SK-N-SH (cell line): ENCODE measurements around the gene C2orf69. TPM values are rescaled to one million over a fixed set of nuclear protein-coding genes. Genes with fewer than 3 reads are reported as not detected.

Experiments
- CTCF ChIA-PET: fragments of 300-600, 350-600 bp; formaldehyde crosslinking; extraction: SDS; loops from one replicate; lab custom pipeline; 2021; lab: Yijun Ruan, JAX
- POLR2A ChIA-PET: fragments of 350-600 bp; sonication (Branson Sonifier 250); formaldehyde crosslinking; extraction: SDS; loops from one replicate; lab custom pipeline; 2020; ENCODE audit warnings: antibody characterized with exemption, inconsistent platforms; lab: Yijun Ruan, JAX
- DNase-seq: peaks from one replicate; pipeline ENCODE4 v3.0.0; 2012
- H2AFZ ChIP-seq: fragments of 200-600 bp; sonication (generic); 2 replicates; pipeline ENCODE4 v1.8.1; 2016; ENCODE audit warnings: antibody characterized with exemption, mild to moderate bottlenecking, low read depth
- H3F3A ChIP-seq: fragments of 200-600 bp; sonication (generic); replicated peaks from 2 replicates; pipeline ENCODE3; 2016; ENCODE audit warnings: antibody characterized with exemption, mild to moderate bottlenecking; ENCODE audit not compliant: insufficient read depth
- H3K27ac ChIP-seq, 2 experiments: fragments of 200-500 bp in 1 of 2; fragments of 200-600 bp in 1 of 2; sonication (Bioruptor generic) in 1 of 2; sonication (generic), shearing (Covaris generic) in 1 of 2; 2 replicates each; pipeline versions ENCODE4 v1.5.1 to v1.6.1; 2014 to 2016; ENCODE audit warnings: low read depth in 2 of 2, inconsistent platforms in 1 of 2, low read length in 1 of 2, mild to moderate bottlenecking in 1 of 2, mixed read lengths in 1 of 2
- H3K27me3 ChIP-seq: fragments of 200-600 bp; sonication (generic), shearing (Covaris generic); 2 replicates; pipeline ENCODE4 v1.6.1; 2016; ENCODE audit warnings: mixed run types; ENCODE audit not compliant: insufficient read depth
- H3K36me3 ChIP-seq, 2 experiments: fragments of 200-500 bp in 1 of 2; fragments of 200-600 bp in 1 of 2; sonication (Bioruptor generic) in 1 of 2; sonication (generic) in 1 of 2; replicated peaks in 1 of 2; 2 replicates each; pipeline versions ENCODE3 to v1.5.1; 2014 to 2016; ENCODE audit warnings: low read length in 1 of 2, mild to moderate bottlenecking in 1 of 2; ENCODE audit not compliant: insufficient read depth in 2 of 2, control insufficient read depth in 1 of 2
- H3K4me1 ChIP-seq, 2 experiments: fragments of 200-500 bp in 1 of 2; fragments of 200-600 bp in 1 of 2; sonication (Bioruptor generic) in 1 of 2; sonication (generic), shearing (Covaris generic) in 1 of 2; 2 replicates each; pipeline versions ENCODE4 v1.5.1 to v1.6.1; 2014 to 2016; ENCODE audit warnings: low read depth in 1 of 2, low read length in 1 of 2, mixed run types in 1 of 2; ENCODE audit not compliant: insufficient read depth in 2 of 2, control insufficient read depth in 1 of 2
- H3K4me2 ChIP-seq: fragments of 200-600 bp; sonication (generic), shearing (Covaris generic); 2 replicates; pipeline ENCODE4 v1.6.1; 2017; ENCODE audit warnings: mixed run types
- H3K4me3 ChIP-seq, 2 experiments: fragments of 200-500 bp in 1 of 2; fragments of 200-600 bp in 1 of 2; sonication (Bioruptor generic) in 1 of 2; sonication (generic), shearing (Covaris generic) in 1 of 2; 2 replicates each; pipeline versions ENCODE4 v1.5.1 to v1.8.1; 2014 to 2016; ENCODE audit warnings: low read depth in 2 of 2, inconsistent platforms in 1 of 2, low read length in 1 of 2, mild to moderate bottlenecking in 1 of 2, mixed read lengths in 1 of 2, moderate library complexity in 1 of 2
- H3K79me2 ChIP-seq: fragments of 200-600 bp; sonication (generic); 2 replicates; pipeline ENCODE4 v1.8.1; 2017; ENCODE audit warnings: mild to moderate bottlenecking; ENCODE audit not compliant: insufficient read depth
- H3K9ac ChIP-seq: fragments of 200-600 bp; sonication (generic); 2 replicates; pipeline ENCODE4 v1.6.1; 2017; ENCODE audit warnings: mixed run types
- H3K9me2 ChIP-seq: fragments of 200-600 bp; sonication (generic); 2 replicates; pipeline ENCODE4 v1.6.1; 2017; ENCODE audit warnings: mixed run types
- H3K9me3 ChIP-seq: fragments of 200-600 bp; sonication (generic); 2 replicates; pipeline ENCODE4 v1.6.1; 2017; ENCODE audit warnings: mixed run types, mild to moderate bottlenecking, moderate library complexity
- H4K20me1 ChIP-seq: fragments of 200-600 bp; sonication (generic); 2 replicates; pipeline ENCODE4 v1.6.1; 2017; ENCODE audit warnings: mild to moderate bottlenecking, mixed run types; ENCODE audit not compliant: insufficient read depth
- EP300 ChIP-seq, 2 experiments: IDR thresholded peaks; 2 replicates each; pipeline versions ENCODE4 v1.4.0 to v1.6.1; 2012; ENCODE audit warnings: borderline replicate concordance in 1 of 2, low read depth in 1 of 2, low read length in 1 of 2
- FOSL2 ChIP-seq: IDR thresholded peaks from 2 replicates; pipeline ENCODE4 v1.4.0; 2012; ENCODE audit warnings: low read depth, mild to moderate bottlenecking, moderate library complexity, borderline replicate concordance
- FOXM1 ChIP-seq: IDR thresholded peaks from 2 replicates; pipeline ENCODE4 v1.4.0; 2012; ENCODE audit warnings: low read depth, mild to moderate bottlenecking
- GABPA ChIP-seq: IDR thresholded peaks from 2 replicates; pipeline ENCODE4 v1.4.0; 2012; ENCODE audit warnings: low read depth, mild to moderate bottlenecking
- GATA2 ChIP-seq: sonication (generic); formaldehyde crosslinking; IDR thresholded peaks from 2 replicates; pipeline ENCODE4 v1.5.0; 2020; ENCODE audit warnings: mild to moderate bottlenecking, missing genetic modification reagents
- MEF2A ChIP-seq: IDR thresholded peaks from 2 replicates; pipeline ENCODE4 v1.4.0; 2012; ENCODE audit warnings: low read depth, borderline replicate concordance
- MXI1 ChIP-seq: IDR thresholded peaks from 2 replicates; pipeline ENCODE4 v1.6.1; 2012; ENCODE audit warnings: mild to moderate bottlenecking, low read depth, low read length, improper control_type of control experiment
- RAD21 ChIP-seq: IDR thresholded peaks from 2 replicates; pipeline ENCODE4 v1.6.1; 2012; ENCODE audit warnings: mild to moderate bottlenecking, low read length
- RCOR1 ChIP-seq: fragments of 150-350 bp; IDR thresholded peaks from 2 replicates; pipeline ENCODE4 v1.6.1; 2017; ENCODE audit warnings: antibody characterized with exemption, low read length
- RFX5 ChIP-seq: IDR thresholded peaks from 2 replicates; pipeline ENCODE4 v1.6.1; 2012; ENCODE audit warnings: mild to moderate bottlenecking, improper control_type of control experiment, low read length
- SMC3 ChIP-seq: IDR thresholded peaks from 2 replicates; pipeline ENCODE4 v1.6.1; 2012; ENCODE audit warnings: low read depth, low read length, improper control_type of control experiment
- TAF1 ChIP-seq: IDR thresholded peaks from 2 replicates; pipeline ENCODE4 v1.6.1; 2012; ENCODE audit warnings: low read depth, mild to moderate bottlenecking, low read length, moderate library complexity, borderline replicate concordance
- TCF12 ChIP-seq: IDR thresholded peaks from 2 replicates; pipeline ENCODE4 v1.4.0; 2012
- WGBS: methylation state at CpG from one replicate; pipeline ENCODE4 v1.1.6; 2017; ENCODE audit warnings: low lambda C conversion rate; 5-methylcytosine and 5-hydroxymethylcytosine counted together
- polyA plus RNA-seq, 3 experiments: library from polyadenylated mRNA; depleted of rRNA; stranded (reverse); fragments of >200 nt; gene quantifications; 2 replicates each; pipeline ENCODE4 v1.2.3, GENCODE V29; 2012
- TF ChIP-seq, protein P1 (sequence below): fragments of 200-600 bp; sonication (generic); IDR thresholded peaks from 2 replicates; pipeline ENCODE4 v1.6.1; 2017; ENCODE audit warnings: antibody characterized with exemption, mild to moderate bottlenecking, moderate library complexity
- TF ChIP-seq, protein P2 (sequence below): IDR thresholded peaks from 2 replicates; pipeline ENCODE4 v1.4.0; 2012; ENCODE audit warnings: low read depth
- TF ChIP-seq, protein P3 (sequence below): IDR thresholded peaks from 2 replicates; pipeline ENCODE4; 2012
- TF ChIP-seq, protein P4 (sequence below): IDR thresholded peaks from 2 replicates; pipeline ENCODE4 v1.4.0; 2012; ENCODE audit warnings: low read depth, borderline replicate concordance
- TF ChIP-seq, protein P5 (sequence below): fragments of 150-350 bp; IDR thresholded peaks from 2 replicates; pipeline ENCODE4 v1.6.1; 2016; ENCODE audit warnings: mild to moderate bottlenecking, low read depth, low read length

The C2orf69 gene
- polyA plus RNA-seq, 1 of the 3 experiments (the other 2 are of a cell fraction): 1.8 TPM

DNA sequence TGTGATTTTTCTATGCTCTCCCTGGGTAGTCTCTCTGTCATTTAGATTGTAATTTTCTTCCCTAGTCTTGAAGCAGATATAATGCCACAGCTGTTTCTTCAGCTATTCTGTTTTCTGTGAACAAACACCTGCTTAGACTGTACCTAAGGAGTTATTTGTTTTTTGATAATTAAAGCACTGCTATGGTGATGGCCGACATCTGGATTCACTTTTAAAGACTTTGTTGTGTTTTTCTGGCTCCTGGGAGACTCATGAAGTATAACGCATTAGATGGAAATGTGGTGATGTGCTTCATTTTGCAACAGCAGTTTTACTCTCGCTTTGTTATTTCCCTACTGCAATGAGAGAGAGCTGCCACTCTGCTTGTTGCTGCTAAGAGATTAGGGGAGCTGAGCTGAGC is 15.7 kb upstream of the C2orf69 start:
- Histone ChIP-seq H3K4me3 (no peak overlapping the region), H3K27me3 (no peaks in the 10 kb centered on the region), H3F3A (no peaks in the 10 kb centered on the region), H2AFZ (no peak overlapping the region), H3K4me1 (no peaks in the 10 kb centered on the region), H4K20me1 (no peaks in the 10 kb centered on the region), H3K9ac (no peak overlapping the region), H3K9me2 (no peaks in the 10 kb centered on the region), H3K36me3 (no peaks in the 10 kb centered on the region), H3K4me2 (no peak overlapping the region), H3K9me3 (no peaks in the 10 kb centered on the region), H3K27ac (no peak overlapping the region), H3K79me2 (no peaks in the 10 kb centered on the region)
- no peak for TF ChIP-seq SMC3
- TF ChIP-seq, protein P1, sequence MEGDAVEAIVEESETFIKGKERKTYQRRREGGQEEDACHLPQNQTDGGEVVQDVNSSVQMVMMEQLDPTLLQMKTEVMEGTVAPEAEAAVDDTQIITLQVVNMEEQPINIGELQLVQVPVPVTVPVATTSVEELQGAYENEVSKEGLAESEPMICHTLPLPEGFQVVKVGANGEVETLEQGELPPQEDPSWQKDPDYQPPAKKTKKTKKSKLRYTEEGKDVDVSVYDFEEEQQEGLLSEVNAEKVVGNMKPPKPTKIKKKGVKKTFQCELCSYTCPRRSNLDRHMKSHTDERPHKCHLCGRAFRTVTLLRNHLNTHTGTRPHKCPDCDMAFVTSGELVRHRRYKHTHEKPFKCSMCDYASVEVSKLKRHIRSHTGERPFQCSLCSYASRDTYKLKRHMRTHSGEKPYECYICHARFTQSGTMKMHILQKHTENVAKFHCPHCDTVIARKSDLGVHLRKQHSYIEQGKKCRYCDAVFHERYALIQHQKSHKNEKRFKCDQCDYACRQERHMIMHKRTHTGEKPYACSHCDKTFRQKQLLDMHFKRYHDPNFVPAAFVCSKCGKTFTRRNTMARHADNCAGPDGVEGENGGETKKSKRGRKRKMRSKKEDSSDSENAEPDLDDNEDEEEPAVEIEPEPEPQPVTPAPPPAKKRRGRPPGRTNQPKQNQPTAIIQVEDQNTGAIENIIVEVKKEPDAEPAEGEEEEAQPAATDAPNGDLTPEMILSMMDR: no peak
- TF ChIP-seq FOXM1: no peak
- TF ChIP-seq EP300 (IDR thresholded peaks at IDR 0.05; ENCODE audit: borderline replicate concordance in 1 of 2, low read depth in 1 of 2, low read length in 1 of 2): no peak
- TF ChIP-seq RCOR1: no peak
- TF ChIP-seq RAD21: no peak
- TF ChIP-seq MXI1: no peak
- TF ChIP-seq TCF12: no peak
- no peak for TF ChIP-seq GATA2 (CRISPR knock-in tag)
- TF ChIP-seq GABPA: no peak
- TF ChIP-seq RFX5: no peak
- TF ChIP-seq TAF1: no peak
- TF ChIP-seq, protein P2, sequence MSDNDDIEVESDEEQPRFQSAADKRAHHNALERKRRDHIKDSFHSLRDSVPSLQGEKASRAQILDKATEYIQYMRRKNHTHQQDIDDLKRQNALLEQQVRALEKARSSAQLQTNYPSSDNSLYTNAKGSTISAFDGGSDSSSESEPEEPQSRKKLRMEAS: no peak
- TF ChIP-seq, protein P3, sequence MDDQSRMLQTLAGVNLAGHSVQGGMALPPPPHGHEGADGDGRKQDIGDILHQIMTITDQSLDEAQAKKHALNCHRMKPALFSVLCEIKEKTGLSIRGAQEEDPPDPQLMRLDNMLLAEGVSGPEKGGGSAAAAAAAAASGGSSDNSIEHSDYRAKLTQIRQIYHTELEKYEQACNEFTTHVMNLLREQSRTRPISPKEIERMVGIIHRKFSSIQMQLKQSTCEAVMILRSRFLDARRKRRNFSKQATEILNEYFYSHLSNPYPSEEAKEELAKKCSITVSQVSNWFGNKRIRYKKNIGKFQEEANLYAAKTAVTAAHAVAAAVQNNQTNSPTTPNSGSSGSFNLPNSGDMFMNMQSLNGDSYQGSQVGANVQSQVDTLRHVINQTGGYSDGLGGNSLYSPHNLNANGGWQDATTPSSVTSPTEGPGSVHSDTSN: no peak
- no peak for TF ChIP-seq MEF2A
- TF ChIP-seq, protein P4, sequence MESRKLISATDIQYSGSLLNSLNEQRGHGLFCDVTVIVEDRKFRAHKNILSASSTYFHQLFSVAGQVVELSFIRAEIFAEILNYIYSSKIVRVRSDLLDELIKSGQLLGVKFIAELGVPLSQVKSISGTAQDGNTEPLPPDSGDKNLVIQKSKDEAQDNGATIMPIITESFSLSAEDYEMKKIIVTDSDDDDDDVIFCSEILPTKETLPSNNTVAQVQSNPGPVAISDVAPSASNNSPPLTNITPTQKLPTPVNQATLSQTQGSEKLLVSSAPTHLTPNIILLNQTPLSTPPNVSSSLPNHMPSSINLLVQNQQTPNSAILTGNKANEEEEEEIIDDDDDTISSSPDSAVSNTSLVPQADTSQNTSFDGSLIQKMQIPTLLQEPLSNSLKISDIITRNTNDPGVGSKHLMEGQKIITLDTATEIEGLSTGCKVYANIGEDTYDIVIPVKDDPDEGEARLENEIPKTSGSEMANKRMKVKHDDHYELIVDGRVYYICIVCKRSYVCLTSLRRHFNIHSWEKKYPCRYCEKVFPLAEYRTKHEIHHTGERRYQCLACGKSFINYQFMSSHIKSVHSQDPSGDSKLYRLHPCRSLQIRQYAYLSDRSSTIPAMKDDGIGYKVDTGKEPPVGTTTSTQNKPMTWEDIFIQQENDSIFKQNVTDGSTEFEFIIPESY: no peak
- no peak for TF ChIP-seq FOSL2
- TF ChIP-seq, protein P5, sequence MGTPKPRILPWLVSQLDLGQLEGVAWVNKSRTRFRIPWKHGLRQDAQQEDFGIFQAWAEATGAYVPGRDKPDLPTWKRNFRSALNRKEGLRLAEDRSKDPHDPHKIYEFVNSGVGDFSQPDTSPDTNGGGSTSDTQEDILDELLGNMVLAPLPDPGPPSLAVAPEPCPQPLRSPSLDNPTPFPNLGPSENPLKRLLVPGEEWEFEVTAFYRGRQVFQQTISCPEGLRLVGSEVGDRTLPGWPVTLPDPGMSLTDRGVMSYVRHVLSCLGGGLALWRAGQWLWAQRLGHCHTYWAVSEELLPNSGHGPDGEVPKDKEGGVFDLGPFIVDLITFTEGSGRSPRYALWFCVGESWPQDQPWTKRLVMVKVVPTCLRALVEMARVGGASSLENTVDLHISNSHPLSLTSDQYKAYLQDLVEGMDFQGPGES: no peak
- 54% methylated on average over 3 of the region's 3 CpGs for WGBS
- DNase-seq: no peak
- POLR2A ChIA-PET: no interaction called here
- CTCF ChIA-PET: interaction anchor here (0.8 kb wide), 1 partner anchor 34 kb away, joined by 3 read pairs; no protein-coding TSS in a partner anchor
